Skin epidermis (tissue), 12 donors: ENCODE measurements around the gene FADS1.
A peak's percentile ranks its signal among the peaks of the same experiment; 100 is the strongest.

Experiments used
- H3K27ac ChIP-seq, 21 experiments: fragments of 200-600 bp; sonication (generic) in 11 of 21; one replicate each; pipeline ENCODE4 v1.5.0; 2020; ENCODE audit warnings: mild to moderate bottlenecking in 3 of 21, inconsistent platforms in 2 of 21, moderate library complexity in 2 of 21
- H3K4me3 ChIP-seq, 7 experiments: fragments of 200-600 bp; sonication (generic) in 2 of 7; one replicate each; pipeline ENCODE4 v1.5.0; 2020; ENCODE audit warnings: inconsistent platforms in 2 of 7, mild to moderate bottlenecking in 2 of 7, moderate library complexity in 1 of 7

FADS1 gene

GRCh38 chr11:61847914-61848581 lies 31.2 kb upstream of the FADS1 start:
- Histone ChIP-seq H3K27ac (no peak overlapping the region), H3K4me3 (no peak overlapping the region)

DNA sequence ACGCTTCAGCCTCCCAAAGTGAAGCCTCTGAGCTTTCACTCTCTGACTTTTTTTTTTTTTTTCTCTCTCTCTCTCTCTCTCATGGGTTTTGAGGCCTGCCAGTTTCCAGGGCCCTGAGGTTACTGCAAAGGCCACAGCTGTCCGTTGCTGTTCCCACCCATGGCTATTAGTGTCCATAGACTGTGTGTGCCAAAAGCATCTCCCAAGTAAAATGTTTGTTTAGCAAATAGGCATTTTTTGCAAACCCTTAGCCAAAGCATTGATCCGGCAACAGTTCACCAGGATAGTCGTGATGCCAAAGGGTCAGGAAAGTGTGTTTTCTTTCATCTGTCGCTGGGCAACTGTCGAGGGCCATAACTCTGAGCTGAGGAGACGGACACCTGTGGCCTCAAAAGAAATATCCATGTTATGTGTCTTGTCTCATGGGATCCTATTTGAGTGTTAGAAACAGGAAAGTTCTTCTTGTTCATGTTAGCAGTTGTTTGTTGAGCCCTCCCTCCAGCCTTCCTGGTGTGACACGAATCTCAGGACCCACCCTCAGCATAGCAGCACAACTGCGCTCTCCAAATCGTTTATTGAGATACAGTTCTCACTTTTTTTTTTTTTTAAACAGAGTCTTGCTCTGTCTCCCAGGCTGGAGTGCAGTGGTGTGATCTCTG lies 29.7 kb upstream of the FADS1 start:
- H3K4me3 ChIP-seq, result no peak overlapping the region
- no peak overlapping the region for H3K27ac ChIP-seq

- no peak overlapping the region for H3K4me3 ChIP-seq
- no peak overlapping the region for H3K27ac ChIP-seq
Measured at GRCh38 chr11:61844909-61845565, 28.2 kb upstream of the FADS1 start.

DNA sequence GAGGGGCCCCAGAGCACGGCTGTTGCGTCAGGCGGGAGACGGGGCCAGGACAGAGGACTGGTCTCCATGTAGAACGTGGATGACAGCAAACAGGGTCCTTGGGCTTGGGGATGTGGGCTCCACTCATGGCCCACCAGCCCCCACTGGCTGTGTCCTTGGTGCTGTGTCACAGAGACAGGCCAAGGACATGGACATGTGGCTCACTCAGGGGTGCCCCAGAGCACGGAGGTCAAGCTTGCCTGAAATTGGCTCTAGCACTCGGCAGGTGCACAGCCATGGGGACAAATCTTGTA lies 25.7 kb upstream of the FADS1 start:
- H3K4me3 ChIP-seq, result no peak overlapping the region
- H3K27ac ChIP-seq, result no peak overlapping the region

DNA sequence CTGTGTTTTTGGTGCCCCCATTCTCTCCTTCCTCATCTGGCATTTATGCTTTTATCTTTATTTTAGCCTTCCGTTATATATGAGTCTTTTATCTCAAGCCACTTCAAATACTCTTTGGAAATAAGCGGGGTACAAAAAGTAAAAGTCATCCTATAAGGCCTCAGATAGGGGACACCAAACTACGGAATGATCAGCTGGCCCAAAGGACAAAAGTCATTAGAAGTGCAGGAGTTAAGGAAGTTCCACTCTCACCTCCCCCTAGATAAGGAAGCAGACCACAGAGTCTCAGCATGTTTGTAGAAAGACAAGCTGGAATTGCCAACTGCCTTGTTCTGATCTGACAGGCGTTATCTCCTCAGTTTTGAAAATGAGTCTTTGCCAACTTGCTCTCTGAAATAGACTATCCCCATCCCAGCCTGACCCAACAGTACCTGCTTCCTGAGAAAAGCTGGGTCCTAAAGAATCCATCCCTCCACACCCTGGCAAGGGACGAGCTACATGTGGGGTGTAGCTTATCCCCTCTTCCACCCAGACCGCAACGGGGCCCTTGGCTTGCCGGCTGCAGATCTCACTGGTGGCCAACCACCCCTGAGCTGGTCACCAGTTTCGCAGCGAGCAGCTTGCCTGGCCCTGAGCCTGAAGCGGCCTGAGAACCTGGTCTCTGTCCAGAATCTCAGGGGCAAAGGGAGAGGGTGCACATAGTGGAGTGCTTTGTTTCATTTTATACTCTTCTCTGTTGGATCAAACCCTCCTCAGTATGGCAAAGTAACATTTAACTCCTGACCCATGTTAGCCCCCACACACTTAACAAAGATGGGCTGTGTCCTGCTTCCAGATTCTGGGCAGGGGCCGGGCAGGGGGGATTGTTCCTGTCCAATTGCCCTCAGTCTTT lies 25.1 kb upstream of the FADS1 start:
- H3K4me3 ChIP-seq, result no peak overlapping the region
- H3K27ac ChIP-seq, result no peak overlapping the region

GRCh38 chr11:61840371-61840770 lies 23.6 kb upstream of the FADS1 start:
- Histone ChIP-seq H3K27ac (no peak overlapping the region), H3K4me3 (no peak overlapping the region)

DNA sequence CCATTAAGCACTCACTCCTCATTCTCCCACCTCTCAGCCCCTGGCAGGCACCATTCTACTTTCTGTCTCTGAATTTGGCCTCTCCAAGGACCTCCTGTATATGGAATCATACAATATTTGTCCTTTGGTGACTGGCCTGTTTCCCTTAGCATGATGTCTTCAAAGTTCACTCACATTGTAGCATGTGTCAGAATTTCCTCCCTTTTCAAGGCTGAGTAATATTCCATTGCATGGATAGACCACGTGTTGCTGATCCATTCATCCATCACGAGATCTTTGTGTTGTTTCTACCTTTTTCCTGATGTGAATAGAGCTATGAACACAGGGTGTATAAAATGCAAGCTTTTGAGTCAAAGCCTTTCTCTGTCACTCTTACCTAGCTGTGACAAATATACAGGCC lies 22.9 kb upstream of the FADS1 start:
- Histone ChIP-seq H3K27ac (no peak overlapping the region), H3K4me3 (no peak overlapping the region)

GRCh38 chr11:61838921-61839320 lies 22.1 kb upstream of the FADS1 start:
- Histone ChIP-seq H3K4me3 (no peak overlapping the region), H3K27ac (no peak overlapping the region)

GRCh38 chr11:61838501-61838900 lies 21.7 kb upstream of the FADS1 start:
- Histone ChIP-seq H3K4me3 (no peak overlapping the region), H3K27ac (no peak overlapping the region)

- H3K27ac ChIP-seq, result no peak overlapping the region
- no peak overlapping the region for H3K4me3 ChIP-seq
Measured at GRCh38 chr11:61837411-61838005, 20.7 kb upstream of the FADS1 start.

DNA sequence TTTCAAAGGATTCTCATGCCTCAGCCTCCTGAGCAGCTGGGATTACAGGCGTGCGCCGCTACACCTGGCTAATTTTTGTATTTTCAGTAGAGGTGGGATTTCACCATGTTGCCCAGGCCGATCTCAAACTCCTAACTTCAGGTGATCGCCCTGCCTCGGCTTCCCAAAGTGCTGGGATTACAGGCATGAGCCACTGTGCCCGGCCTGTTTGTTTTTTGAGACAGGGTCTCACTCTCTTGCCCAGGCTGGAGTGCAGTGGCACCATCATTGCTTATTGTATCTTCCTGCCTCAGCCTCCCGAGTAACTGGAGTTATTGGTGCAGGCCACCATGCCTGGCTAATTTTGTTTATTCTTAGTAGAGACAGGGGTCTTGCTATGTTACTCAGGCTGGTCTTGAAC lies 19.4 kb upstream of the FADS1 start:
- Histone ChIP-seq H3K4me3 (no peak overlapping the region), H3K27ac (peak overlapping the region in 3 of 21 experiments; percentile 1 to 88 (median 14))

DNA sequence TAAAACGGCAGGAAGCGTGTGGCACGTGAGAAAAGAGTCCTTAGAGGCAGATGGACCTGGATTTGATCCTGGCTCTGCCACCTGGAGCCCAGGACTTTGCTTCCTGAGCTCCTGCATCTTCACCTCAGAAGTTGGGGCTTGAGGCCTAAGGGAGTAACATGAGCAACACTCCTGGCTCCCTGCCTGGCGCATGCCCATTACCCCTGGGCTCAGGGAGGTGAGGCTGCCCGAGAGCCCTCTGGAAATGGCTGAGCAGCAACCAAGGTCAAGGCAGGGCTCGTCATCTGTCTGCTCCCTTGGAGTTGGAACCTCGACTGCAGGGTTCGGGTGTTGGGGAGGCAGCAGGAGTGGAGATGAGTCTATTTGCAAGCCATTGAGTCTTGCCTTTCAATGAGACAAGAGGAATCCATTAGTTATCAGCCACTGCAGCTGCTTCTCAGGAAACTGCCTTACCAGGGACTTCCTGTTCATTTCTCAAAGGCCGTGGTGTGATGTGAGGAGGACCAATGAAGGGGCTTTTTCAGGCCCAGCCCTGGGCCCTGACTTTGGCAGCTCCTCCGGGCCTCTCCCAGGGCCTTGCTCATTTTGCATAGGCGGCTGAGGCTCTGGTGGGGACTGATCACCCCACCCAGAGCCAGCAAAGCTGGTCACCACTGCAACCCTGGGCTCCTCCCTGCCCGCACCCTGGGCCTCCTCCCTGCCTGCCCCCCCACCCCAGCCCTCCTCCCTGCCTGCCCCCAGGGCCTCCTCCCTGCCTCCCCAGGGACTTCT lies 17.7 kb upstream of the FADS1 start:
- H3K4me3 ChIP-seq, result no peak overlapping the region

DNA sequence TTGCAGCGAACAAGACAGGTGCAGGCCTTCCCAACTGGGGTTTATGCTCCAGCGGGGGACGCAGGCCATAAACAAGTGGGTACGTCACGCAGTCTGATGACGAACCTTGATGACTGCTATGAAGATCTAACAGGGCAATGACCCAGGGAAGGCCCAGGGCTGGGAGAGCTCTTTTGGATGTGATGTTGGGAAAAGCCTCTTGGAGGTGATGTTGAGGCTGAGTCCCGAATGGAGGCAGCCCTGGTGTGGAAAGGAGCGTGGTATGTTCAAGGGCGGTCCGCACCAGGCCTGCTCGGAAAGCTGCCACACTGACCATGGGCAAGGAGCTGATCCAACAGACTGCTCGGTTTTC lies 17.1 kb upstream of the FADS1 start:
- Histone ChIP-seq H3K4me3 (no peak overlapping the region), H3K27ac (peak overlapping the region in 8 of 21 experiments; percentile 5 to 88 (median 58))

More for the DNA sequence above, 17.7 kb upstream of the FADS1 start:
- peak overlapping the region in 17 of 21 experiments; percentile 5 to 88 (median 55) for H3K27ac ChIP-seq

DNA sequence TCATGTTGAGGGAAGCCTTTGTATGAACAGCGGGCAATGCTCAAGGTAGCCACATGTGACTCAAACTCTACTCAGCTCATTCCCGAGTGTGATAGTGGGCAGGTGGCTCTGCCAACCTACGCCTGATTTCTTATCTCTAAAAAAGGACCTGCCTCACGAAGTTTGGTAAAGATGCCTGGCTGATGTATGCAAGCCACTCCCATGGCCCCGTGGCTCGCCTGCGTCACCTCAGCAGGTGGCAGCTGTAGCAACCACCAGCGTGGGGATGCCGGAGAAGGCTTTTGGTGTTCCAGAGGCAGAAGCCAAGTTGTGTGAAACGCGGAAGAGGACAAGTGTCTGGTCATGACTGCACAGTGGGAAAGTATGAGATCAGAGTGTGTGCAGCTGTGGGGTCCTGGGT lies 16.7 kb upstream of the FADS1 start:
- peak overlapping the region in 1 of 21 experiments; percentile 88 for H3K27ac ChIP-seq

DNA sequence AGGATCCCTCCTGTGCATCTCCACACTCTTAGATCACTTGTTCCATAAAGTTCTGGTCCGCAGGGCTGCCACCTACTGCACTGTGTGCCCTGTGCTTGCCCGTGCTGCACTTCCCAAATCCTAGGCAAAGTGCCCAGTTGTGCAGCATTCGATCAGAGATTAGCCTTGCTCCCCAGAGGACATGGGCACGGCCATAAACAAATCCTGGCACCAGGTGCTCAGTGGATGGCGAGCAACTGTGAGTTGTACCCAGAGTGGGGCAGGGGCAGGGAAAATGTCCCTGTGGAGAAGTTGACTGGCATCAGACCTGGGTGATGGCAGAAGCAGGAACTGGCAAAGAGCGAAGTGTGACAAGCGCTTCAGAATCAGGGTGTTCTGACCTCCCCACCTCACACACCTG lies 16.0 kb upstream of the FADS1 start:
- H3K27ac ChIP-seq, result no peak overlapping the region

More for the DNA sequence above, 16.7 kb upstream of the FADS1 start:
- no peak overlapping the region for H3K4me3 ChIP-seq

DNA sequence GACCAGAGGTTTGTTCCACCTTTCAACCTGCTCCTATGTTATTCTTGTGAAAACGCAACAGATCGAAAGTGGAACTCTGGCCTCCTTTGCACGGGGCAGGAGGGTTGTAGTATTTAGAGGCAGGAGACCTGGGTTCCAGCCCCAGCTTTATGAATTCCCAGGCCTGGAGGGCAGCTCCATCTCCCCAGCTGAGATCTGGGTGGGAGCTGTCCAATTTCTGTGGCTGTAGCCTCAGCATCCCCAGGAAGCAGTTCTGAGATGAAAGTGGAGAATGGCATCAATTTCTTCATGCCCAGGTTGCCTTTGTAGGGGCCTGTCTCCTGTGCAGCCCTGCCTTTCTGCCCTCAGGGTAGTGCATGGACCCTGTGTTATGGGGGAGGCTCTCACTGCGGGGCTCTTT lies 15.4 kb upstream of the FADS1 start:
- Histone ChIP-seq H3K27ac (no peak overlapping the region), H3K4me3 (no peak overlapping the region)

More for the DNA sequence above, 16.0 kb upstream of the FADS1 start:
- H3K4me3 ChIP-seq, result no peak overlapping the region

DNA sequence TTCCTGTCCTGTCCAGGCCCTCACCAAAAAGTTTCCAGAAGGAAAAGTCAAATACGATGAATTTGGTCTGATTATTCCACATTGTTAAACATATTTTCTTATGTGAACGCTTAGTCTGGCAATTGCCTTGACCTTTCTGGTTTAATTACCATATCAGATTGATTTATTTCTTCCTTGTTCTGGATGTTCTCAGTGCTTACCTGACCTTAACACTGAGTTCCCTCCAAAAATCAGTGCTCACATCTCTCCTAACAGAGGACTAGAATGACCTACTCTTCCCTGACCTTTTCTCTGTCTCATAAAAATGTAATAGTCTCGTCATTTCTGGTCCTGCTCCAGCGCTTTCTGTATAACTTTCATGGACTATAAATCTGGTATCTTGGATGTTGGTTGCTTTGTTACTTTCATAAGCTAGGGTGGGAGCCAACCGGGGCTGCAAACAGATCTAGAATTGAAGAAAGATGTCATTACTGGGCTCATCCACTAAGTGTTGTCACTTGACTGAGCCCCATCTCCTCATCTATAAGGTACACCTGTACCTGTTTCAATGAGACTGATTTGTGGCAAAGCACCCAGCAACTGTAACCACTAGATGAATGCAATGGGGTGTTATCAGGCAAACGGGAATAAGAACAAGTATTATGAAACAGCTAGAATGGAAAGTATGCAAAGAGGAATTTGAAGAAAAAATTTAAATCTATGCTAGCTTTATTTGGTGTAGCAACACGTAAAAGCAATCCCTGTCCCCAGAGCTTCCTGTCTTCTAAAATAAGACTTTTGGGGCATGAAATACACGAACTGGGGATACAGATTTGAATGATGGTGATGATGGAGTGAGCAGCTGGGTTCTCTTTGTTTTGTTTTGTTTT lies 13.7 kb upstream of the FADS1 start:
- no peak overlapping the region for H3K4me3 ChIP-seq

DNA sequence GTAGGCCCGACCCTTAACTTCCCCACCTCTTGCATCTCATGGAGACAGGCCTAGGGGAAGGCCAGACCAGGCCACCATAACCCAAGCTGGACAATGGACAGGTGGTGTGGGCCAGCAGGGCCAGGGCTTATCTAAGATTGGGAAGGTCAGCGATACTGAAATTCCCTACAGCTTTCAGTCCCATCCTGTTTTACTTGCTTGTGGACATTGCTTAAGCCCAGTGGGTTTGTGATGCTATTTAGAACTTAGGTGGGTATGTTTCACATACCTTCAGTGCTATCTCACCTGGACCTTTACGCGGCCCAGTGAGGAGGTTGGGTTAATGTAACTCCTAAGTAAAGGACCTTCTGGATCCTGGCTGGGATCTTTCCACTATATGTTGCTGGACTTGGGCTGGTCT lies 13.0 kb upstream of the FADS1 start:
- Histone ChIP-seq H3K27ac (peak overlapping the region in 1 of 21 experiments; percentile 4), H3K4me3 (no peak overlapping the region)

More for the DNA sequence above, 13.7 kb upstream of the FADS1 start:
- peak overlapping the region in 1 of 21 experiments; percentile 22 for H3K27ac ChIP-seq
